HG02943 (cell line): ENCODE measurements around the gene NAGLU.

Experiments
- ATAC-seq: cut with Tn5 transposase; IDR thresholded peaks from one replicate; pipeline ENCODE4 v1.9.1; 2021; ENCODE audit warnings: mild to moderate bottlenecking, low read depth, moderate library complexity; ENCODE audit not compliant: unreplicated experiment

NAGLU gene

GRCh38 chr17:42563143-42563509 is 27.1 kb downstream of the NAGLU start:
- no peak for ATAC-seq

DNA sequence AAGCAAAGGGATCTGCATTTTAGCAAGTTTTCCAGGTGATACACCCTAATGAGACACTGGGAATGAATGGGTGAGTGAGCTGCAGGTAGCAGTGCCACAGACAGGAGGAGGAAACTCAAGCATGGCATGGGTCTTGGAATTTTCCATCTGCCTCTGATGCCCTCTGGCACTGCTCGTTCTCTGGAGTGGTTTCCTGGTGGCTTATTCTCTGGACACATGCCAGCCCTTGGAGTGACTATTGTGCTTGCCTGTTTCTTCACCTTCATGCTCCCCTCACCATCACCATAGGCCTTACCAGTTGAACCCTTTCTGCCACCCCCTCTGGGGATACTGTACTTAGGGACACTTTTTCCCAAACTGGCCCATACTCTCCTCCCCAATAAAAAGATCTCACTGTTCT is 27.5 kb downstream of the NAGLU start:
- ATAC-seq: no peak

GRCh38 chr17:42563950-42564349 is 27.9 kb downstream of the NAGLU start:
- ATAC-seq: no peak

GRCh38 chr17:42564815-42565522 is 28.9 kb downstream of the NAGLU start:
- ATAC-seq: no peak

DNA sequence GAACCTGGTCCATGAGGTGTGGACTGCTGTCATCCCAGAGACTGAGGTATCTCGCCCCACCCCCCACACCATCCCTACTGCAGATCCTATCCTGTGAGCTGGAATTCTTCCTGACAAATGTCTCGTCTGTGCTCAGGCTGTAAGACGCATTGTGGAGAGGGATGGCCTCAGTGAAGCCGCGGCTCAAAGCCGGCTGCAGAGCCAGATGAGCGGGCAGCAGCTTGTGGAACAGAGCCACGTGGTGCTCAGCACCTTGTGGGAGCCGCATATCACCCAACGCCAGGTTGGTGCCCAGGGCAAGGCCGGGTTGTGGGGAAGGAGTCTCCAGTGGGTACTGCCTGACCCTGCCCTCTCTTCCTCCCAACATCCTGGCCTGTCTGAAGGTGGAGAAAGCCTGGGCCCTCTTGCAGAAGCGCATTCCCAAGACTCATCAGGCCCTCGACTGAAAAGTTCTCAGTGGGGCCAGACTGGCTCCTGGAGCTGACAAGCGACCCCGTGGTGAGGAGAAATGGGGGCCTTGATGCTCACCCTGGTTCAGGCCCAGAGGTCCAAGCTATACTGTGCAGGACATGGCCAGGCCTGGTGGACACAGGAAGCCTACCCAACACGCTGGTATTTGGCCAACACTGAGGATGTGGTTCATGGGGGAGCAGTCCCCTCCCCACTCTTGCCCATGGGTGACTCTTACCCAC is 29.6 kb downstream of the NAGLU start:
- ATAC-seq: no peak

GRCh38 chr17:42566215-42566882 is 30.3 kb downstream of the NAGLU start:
- ATAC-seq: no peak

GRCh38 chr17:42566883-42567573 is 31.0 kb downstream of the NAGLU start, which contains the start of gene MLX:
MLX (plus strand) TSS chr17:42567100; CDS start chr17:42567125, 25 bp downstream.
- peak; percentile 47 for ATAC-seq

- no peak for ATAC-seq
Measured at GRCh38 chr17:42568341-42569111, 32.5 kb downstream of the NAGLU start.

DNA sequence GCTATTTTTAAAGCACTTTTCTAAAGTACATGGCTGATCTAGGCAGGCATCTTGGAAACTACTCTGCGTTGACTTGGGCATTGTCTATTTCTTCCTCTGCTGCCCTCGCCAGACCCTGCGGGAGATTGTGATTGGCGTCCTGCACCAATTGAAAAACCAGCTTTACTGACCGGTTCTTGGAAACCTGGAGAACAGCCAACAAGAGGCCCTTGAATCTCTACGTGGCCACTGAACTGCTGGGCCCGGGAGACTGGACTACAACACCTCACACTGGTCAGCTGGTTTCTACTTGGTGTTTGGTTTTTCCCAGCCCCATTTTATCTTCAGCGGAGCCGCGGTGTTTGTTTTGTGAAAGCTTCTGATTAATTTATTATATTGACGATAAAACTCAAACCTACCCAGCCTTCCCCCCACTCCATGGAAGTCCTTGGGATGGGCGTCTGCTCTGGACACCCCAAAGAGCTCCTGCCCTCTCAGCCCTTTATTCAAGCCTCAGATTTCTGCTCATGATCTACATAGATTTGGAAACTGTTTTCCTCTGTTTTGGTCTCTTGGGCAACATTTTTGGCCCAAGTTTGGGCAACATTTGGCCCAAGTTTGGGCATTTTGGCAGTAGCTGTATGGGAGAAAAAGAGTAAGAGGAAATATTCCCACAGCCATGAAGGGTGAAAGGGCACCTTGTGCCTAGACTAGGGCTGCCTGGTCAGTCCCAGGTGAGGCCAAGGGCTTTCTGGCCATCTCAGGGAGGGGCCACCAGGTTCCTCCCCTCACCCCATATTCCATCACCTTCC is 35.6 kb downstream of the NAGLU start:
- no peak for ATAC-seq

- ATAC-seq: no peak
Measured at GRCh38 chr17:42573095-42573494, 37.1 kb downstream of the NAGLU start.

GRCh38 chr17:42574463-42574862 is 38.4 kb downstream of the NAGLU start:
- no peak for ATAC-seq

DNA sequence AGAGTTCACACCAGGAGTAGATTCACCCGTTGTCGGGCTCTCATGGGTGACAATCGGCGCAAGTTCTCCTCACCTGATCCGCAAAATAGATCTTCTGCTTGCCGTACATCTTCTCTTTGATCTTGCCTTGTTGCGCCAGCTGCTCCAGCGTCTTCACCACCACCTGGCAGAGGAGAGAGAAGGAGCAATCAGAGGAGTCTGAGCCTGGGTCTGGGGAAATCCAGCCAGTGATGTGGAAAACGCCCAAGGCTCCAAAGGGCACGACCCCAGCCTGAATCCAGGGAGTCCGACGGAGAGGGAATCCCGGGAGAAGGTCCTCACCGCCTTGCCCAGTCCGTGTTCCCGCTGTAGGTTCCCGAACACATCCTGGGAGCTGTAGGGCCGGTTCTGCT is 41.1 kb downstream of the NAGLU start:
- ATAC-seq: no peak

GRCh38 chr17:42577532-42578281 is 41.7 kb downstream of the NAGLU start, which contains the start of gene PSMC3IP:
PSMC3IP (minus strand) TSS chr17:42577729; CDS start chr17:42577686, 43 bp downstream.
- ATAC-seq: peak; percentile 67

GRCh38 chr17:42578282-42578869 is 42.3 kb downstream of the NAGLU start:
- ATAC-seq: peak; percentile 56

- ATAC-seq: no peak
Measured at GRCh38 chr17:42579794-42580551, 43.9 kb downstream of the NAGLU start.

- ATAC-seq: no peak
Measured at GRCh38 chr17:42581744-42582270, 45.8 kb downstream of the NAGLU start.

GRCh38 chr17:42584880-42585279 is 48.8 kb downstream of the NAGLU start:
- no peak for ATAC-seq
